EH (cell line): ENCODE measurements around the gene SYNPO2.
"Not testable (repeated sequence)": the region's sequence is repeated elsewhere in the genome, so short reads cannot be mapped to it uniquely, and the experiment has no call there.

Experiments
- DNase-seq: peaks from one replicate; pipeline ENCODE4 v3.0.0-alpha.2; 2015; ENCODE audit warnings: low read depth

SYNPO2 gene

GRCh38 chr4:118878507-118878906 is 10.1 kb upstream of the SYNPO2 start:
- not testable (repeated sequence) for DNase-seq

GRCh38 chr4:118879409-118879808 is 9.2 kb upstream of the SYNPO2 start:
- no peak for DNase-seq

GRCh38 chr4:118881512-118882146 is 7.0 kb upstream of the SYNPO2 start:
- no peak for DNase-seq

DNA sequence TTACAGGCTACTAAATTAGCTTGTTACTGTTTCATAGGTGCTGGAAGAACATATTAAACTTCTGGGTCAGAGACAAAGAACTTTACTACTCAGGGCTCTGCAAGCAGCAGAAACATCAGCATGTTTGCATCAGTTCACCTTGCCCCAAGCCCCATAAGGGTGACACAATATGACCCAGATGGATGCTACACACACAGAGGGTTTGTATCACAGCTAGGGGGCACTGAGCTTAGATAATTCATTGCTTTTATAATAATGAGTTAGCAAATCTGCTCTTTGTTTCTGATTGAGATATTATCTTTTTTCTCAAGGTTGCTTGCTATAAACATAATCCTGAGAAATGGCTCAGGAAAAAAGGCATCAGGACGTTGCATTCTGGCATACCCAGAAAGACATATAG is 4.8 kb upstream of the SYNPO2 start:
- DNase-seq = peak; percentile 9

- no peak for DNase-seq
These were observed 3.9 kb upstream of the SYNPO2 start for GRCh38 chr4:118884716-118885115.

- DNase-seq = no peak
These were observed 648 bp downstream of the SYNPO2 start for GRCh38 chr4:118889312-118889691.

DNA sequence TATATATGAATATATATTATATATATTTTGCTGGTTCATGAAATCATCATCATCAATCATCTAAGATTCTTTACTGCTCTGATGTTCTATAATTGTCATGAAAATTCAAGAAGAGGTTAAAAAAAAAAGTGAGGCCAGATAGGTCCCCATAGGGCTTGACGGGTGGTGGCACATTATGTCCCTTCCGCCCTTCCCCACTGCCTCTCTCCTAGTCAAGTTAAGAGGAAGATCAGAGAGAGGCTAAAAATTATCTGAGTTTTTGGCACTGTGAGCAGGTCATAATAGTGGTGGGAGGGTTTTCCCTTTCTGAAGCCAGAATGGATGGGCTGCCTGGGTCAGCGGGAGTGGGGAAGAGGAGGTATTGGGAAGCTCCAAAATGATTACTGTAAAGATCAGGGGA is 5.4 kb downstream of the SYNPO2 start:
- no peak for DNase-seq

DNA sequence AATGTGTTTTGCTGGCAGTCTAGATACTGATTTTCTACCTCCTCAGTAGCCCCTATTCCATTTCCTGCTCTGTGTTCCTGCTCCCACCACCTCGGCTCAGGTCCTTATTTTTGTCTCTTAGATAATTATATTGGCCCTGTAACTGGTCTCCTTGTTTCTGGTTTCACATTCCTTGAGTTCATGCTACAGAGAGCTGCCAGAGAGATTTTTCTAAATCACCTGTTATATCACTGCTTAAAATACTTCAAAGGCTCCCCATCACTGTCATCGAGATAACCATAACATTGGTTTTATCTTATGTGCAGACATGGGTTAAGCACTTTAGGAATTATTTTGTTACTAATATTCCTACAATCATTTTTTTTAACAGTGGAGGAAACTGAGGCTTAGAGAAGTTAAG is 9.6 kb downstream of the SYNPO2 start:
- no peak for DNase-seq

DNA sequence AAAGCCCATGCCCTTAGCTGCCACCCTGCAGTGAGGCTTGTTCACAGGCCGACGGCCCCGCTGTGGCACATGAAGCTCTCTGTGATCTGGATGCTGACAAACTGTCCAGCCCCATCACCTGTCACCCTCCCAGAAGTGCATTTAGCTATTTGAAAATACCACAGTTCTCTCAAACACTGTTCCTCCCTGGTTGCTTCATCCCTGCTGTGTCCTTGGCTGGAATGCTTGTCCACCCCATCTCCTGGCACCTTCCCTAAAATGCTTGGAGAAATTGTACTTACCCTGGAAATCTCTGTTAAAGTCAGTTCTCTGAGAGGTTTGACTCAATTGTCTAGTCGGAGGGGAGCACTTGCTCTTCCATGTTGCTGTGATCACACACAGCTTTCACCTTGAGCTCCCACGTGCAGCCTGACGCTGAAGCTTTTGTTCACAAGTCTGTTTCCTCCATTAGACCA is 10.1 kb downstream of the SYNPO2 start:
- DNase-seq = peak; percentile 37

- DNase-seq = peak; percentile 15
These were observed 15.8 kb downstream of the SYNPO2 start for GRCh38 chr4:118904418-118904817.

DNA sequence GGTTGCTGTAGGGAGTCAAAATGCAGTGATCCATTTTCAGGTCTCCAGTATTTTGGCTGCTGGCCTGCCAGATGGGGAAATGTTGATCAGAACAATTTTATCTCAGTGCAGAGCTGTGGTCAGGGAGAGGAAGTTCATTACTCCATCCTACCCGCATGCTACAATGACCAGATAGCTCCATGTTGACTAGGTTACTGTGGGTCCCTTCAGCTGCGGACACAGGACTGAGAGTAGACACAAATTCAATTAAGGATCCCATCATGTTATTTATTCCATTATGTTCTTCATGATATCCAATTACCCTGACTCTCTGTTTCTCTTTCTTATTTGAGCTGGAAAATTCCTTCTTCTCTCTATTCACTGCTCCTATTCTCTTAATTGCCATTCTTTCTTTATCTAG is 16.3 kb downstream of the SYNPO2 start:
- peak; percentile 22 for DNase-seq

DNA sequence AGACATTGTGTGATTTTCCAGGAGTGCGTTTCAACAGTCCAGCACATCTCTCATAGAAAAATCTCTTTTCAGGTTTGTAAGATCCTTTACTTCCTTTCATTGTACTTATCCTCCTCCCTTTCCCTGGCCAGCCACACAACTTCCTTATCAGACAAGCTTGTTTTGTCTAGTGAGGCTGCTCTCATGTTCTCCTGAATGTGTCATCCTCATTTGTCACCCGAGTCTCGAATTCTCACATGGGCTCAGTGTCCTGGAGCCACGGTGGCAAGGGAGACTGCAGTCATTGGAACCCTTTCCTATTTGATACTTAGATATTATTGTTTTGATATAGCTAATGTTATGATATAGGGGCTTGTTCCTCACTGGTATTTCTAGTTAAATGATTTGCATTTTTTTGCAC is 16.9 kb downstream of the SYNPO2 start:
- DNase-seq = peak; percentile 53

GRCh38 chr4:118909173-118909956 is 20.7 kb downstream of the SYNPO2 start:
- no peak for DNase-seq

- no peak for DNase-seq
These were observed 21.6 kb downstream of the SYNPO2 start for GRCh38 chr4:118910221-118910620.

DNA sequence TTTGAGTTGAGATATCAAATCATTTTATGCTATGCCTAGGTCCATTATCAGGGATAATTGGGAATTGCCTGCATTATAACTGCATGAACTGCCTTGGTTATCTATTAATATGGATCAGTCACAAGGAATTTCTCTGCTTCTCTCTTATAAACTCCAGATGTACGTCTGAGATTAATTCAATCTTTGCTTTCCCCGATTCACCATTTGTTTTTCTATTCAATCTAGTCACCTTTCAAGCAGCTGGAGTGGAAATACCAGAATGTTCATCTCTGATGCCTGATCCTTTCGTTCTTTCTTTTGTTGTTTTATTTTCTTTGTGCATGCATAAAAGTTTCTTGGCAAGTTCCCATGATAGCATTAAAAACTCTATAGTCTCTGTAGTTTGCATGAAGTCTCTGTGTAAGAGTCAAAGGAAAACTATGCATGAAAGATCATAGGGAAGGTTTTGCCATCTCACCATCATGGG is 22.6 kb downstream of the SYNPO2 start:
- peak; percentile 88 for DNase-seq

- DNase-seq = no peak
These were observed 26.8 kb downstream of the SYNPO2 start for GRCh38 chr4:118915468-118915867.

GRCh38 chr4:118916691-118917289 is 28.1 kb downstream of the SYNPO2 start:
- DNase-seq = no peak

DNA sequence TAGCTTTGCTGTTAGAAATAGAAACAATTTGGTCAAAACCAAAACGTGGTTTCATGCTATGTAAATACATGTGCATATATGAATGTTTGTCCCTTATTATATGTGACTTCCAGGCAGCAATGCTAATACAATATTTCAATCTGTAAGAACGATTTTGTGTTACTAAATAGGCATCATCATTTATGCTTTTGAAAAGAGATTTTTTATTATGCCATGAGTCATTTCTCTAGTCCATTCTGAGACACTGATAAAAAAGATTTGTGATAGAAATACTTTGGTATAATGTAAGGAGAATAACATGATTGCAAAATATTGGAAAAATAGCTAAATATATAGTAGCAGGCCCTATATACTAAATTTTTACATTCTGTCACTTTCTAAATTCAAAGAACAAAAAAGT is 28.9 kb downstream of the SYNPO2 start:
- DNase-seq = peak; percentile 42

DNA sequence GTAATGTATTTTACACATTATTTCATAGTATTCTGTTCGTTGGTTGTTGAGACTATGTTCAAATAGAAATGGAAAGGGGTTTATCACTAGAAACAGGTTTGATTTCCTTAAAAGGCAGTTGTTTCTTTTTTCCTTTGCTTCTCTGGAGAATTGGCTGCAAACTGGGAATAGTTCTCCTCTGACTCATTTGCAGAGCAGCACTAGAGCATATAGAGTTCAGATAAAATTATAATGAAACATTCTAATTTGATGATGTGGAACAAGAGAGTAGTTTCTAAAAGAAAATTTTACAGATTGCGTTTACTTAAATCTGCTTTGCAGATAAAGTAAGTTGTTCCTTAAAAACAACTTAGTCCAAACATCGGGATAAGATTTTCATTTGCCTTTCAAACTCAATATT is 29.7 kb downstream of the SYNPO2 start:
- peak; percentile 96 for DNase-seq

DNA sequence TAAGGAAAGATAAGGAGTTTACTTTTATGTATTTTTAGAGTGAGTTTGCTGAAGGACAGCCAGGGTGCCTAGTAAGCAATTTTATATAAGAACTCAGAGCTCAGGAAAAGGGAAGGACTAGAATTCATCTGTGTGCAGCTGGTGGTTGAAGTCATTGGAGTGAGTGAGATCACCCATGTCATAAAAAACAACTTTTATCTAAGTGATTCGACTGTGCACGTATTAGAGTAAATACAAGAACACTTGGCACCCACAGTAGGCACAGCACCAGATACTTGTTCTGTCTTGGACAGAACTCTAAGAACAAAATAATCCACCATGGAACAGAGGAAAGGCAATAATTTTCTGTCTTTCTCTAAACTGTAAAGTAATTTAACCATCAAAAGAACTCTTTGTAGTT is 31.6 kb downstream of the SYNPO2 start:
- peak; percentile 54 for DNase-seq

DNA sequence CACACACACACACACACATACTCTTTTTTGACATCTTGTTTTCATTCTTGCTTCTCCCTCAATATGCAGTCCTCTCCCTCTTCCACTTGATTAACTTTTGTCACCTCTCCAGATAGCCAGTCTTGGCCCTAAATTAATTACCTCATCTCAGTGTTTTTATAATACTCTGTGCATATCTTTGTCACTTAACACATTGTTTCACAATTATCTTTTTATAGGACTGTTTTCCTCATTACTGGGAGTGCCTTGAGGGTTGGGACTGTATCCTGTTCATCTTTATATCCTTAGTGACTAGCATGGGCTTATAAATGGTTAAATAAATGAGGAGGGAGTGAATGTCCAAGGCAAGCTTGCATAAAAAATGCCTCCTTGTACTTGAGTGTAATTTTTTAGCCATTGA is 33.1 kb downstream of the SYNPO2 start:
- peak; percentile 32 for DNase-seq

GRCh38 chr4:118923891-118924290 is 35.2 kb downstream of the SYNPO2 start:
- DNase-seq = no peak

DNA sequence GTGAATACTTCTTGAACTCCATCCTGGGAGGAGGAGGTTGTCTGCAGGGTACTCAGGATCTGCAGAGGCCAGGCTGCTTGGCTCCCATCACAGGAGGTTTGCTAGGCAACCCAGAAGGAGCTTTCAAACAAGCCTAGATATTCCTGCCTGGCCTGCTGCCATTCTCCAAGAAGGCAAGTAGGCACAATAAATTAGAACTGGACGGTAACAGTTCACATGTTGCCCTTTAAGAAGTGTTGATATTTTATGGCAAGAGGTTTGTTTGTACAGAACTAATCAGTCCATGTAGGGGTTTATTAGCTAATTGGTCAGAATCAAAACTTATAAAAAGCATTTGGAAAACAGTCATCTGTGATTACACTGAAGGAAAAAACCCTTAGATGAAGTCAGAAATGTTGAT is 39.3 kb downstream of the SYNPO2 start:
- DNase-seq = peak; percentile 55
